Measurements from ENCODE around the gene ZMYND8. TPM values are rescaled to one million over a fixed set of nuclear protein-coding genes. Genes with fewer than 3 reads are reported as not detected.
A peak's percentile ranks its signal among the peaks of the same experiment; 100 is the strongest.
"Not testable (repeated sequence)": the region's sequence is repeated elsewhere in the genome, so short reads cannot be mapped to it uniquely, and the experiment has no call there.

The ZMYND8 gene
- total RNA-seq, 3 donors from 2014 or later, result 62.1 to 64.9 (median 62.1) TPM

DNA sequence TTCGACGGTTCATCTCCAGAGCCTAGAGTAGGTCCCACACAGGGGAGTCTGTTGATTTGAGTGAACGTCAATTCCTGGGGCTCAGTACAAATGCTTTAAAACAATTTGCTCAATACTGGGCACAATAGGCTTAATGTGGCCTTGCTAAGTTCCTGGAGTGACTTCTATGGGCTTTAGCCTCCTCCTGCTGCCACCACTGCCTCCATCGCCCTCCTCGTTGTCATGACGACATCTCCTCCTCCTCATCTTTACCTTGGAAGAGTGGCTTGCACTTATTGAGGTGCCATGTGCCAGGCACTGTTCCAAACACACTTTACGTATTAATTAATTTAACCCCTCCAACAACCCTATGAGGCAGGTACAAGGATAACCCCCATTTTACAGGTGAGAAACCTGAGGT is 11.8 kb upstream of the ZMYND8 start:
- Histone ChIP-seq H3K36me3 (ENCODE audit: low read depth) (no peaks in the 10 kb centered on the region), H3K9me3 (no peaks in the 10 kb centered on the region), H3K4me1 (ENCODE audit: low read depth) (no peaks in the 10 kb centered on the region), H3K4me3 (no peak overlapping the region)
- intact Hi-C loops (cut with DNase I, micrococcal nuclease), result no loop called here
- TF ChIP-seq, protein P1, sequence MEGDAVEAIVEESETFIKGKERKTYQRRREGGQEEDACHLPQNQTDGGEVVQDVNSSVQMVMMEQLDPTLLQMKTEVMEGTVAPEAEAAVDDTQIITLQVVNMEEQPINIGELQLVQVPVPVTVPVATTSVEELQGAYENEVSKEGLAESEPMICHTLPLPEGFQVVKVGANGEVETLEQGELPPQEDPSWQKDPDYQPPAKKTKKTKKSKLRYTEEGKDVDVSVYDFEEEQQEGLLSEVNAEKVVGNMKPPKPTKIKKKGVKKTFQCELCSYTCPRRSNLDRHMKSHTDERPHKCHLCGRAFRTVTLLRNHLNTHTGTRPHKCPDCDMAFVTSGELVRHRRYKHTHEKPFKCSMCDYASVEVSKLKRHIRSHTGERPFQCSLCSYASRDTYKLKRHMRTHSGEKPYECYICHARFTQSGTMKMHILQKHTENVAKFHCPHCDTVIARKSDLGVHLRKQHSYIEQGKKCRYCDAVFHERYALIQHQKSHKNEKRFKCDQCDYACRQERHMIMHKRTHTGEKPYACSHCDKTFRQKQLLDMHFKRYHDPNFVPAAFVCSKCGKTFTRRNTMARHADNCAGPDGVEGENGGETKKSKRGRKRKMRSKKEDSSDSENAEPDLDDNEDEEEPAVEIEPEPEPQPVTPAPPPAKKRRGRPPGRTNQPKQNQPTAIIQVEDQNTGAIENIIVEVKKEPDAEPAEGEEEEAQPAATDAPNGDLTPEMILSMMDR (IDR thresholded peaks at IDR 0.05), result no peak
- DNase-seq, result no peak
- no peak for ATAC-seq

DNA sequence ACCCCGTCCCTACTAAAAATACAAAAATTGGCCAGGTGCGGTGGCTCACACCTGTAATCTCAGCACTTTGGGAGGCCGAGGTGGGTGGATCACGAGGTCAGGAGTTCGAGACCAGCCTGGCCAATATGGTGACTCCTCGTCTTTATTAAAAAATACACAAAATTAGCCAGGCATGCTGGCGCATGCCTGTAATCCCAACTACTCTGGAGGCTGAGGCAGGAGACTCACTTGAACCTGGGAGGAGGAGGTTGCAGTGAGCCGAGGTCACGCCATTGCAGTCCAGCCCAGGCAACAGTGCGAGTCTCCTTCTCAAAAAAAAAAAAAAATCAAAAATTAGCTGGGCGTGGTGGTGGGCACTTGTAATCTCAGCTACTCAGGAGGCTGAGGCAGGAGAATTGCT is 9.8 kb upstream of the ZMYND8 start:
- H3K4me1 ChIP-seq (ENCODE audit: low read depth); intact Hi-C loops (cut with DNase I, micrococcal nuclease); H3K4me3 ChIP-seq; ATAC-seq; H3K9me3 ChIP-seq; H3K36me3 ChIP-seq (ENCODE audit: low read depth): not testable (repeated sequence)
- DNase-seq, result peak in 1 of 3 donors; percentile 5

DNA sequence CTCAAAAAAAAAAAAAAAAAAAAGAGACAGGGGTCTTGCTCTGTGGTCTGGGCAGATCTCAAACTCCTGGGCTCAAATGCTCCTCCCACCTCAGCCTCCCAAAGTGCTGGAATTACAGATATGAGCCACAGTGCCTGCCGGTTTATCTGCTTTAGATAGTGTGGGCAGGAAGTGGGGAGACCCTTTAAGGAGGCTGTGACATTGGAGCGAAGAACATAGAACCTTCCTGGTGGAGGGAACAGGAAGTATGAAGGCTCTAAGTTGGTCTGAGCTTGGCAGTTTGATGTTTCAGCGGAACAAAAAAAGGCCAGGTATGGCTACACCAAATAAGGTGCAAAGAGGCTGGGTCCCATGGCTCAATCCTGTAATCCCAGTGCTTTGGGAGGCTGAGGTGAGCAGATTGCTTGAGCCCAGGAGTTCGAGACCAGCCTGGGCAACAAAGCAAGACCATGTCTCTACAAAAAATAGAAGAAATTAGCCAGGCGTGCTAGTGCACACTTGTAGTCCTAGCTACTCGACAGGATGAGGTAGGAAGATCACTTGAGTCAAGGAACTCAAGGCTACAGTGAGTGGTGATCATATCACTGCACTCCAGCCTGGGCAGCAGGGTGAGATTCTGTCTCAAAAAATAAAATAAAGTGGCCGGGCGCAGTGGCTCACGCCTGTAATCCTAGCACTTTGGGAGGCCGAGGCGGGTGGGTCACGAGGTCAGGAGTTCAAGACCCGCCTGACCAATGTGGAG is 8.7 kb upstream of the ZMYND8 start:
- ATAC-seq (no peak), DNase-seq (no peak)
- TF ChIP-seq, protein P1 (IDR thresholded peaks at IDR 0.05), result no peak
- Histone ChIP-seq H3K36me3 (ENCODE audit: low read depth) (no peaks in the 10 kb centered on the region), H3K9me3 (no peaks in the 10 kb centered on the region), H3K4me1 (ENCODE audit: low read depth) (peaks cover 17% of the 10 kb centered on the region), H3K4me3 (no peak overlapping the region)
- intact Hi-C loops (cut with DNase I, micrococcal nuclease), result no loop called here

DNA sequence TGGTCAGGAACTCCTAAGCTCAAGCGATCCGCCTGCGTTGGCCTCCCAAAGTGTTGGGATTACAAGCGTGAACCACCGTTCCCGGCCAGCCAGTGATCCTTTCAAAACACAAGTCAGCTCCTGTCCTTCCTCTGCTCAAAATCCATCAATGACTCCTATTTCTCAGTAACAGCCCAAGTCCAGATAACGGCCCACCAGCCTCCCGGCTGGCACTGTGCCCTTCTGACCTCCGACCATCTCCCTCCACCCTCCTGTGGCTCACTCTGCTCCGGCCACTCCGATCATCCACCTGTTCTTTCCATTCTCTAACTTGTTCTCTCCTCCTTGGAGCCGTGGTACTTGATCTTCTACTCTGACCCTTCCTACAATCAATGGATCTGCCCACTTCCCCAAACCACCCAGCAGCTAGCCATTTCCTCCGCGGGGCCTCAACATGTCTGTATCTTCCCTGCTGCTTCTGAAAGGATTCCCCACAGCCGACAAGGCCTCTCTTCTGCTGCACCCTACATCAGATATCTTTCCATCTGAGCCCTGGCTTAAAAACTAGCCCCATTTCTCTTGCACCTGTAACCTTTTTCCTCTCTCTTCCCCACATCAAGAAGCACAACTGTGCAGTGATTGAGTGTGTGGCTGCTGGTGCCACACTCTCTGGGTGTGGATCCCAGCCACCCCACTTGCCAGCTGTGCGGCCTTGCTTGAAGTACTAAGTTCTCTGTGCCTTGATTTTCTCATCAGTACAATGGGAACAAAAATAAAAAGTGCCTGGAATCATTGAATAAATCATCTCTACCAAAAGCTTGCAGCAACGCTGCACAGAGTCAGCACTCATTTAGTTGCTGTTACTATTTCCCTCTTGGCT is 6.1 kb upstream of the ZMYND8 start:
- intact Hi-C loops (cut with DNase I, micrococcal nuclease), result no loop called here
- ATAC-seq, result no peak

DNA sequence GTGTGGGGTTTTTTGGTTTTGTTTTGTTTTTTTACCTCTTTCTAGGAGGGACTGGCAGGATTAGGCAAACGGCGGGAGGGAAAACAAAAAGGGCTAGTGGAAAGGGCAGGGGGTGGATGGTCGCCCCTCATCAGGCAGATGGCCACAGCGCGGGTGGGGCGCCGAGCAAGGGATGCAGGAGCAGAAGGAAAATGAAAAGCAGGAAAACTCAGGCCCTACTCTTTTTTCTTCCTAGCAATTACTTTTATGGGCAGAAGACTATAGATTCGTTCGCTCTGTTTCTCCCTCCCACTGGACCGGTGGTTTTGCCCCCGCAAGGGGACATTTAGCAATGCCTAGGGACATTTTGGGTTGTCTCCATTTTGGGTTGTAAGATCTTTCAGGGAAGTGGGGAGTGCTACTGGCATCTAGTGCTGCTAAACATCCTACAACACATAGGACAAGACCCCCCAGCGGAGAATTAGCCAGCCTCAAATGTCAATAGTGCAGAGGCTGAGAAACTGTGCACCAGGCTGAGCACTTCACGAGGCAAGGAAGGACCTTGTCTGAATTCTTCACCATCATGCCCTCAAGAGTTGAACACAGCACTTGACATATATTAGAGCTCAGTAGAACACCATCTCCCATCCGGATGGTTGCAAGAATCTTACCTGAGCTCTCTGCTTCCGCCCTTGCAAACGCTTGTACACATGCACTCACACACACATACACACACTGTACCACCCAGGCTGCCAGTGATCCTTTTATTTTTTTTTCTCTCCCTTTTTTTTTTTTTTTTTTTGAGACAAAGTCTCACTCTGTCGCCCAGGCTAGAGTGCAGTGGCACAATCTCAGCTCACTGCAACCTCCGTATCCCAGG is 4.8 kb upstream of the ZMYND8 start:
- H3K36me3 ChIP-seq (ENCODE audit: low read depth), result no peaks in the 10 kb centered on the region
- DNase-seq (peak in 2 of 3 donors; percentile 24 to 55), ATAC-seq (no peak)
- H3K9me3 ChIP-seq, result no peaks in the 10 kb centered on the region
- no peak overlapping the region for H3K4me3 ChIP-seq
- TF ChIP-seq, protein P1 (IDR thresholded peaks at IDR 0.05), result no peak
- H3K4me1 ChIP-seq (ENCODE audit: low read depth), result peaks cover 55% of the 10 kb centered on the region
- intact Hi-C loops (cut with DNase I, micrococcal nuclease), result no loop called here

More for the DNA sequence above, 6.1 kb upstream of the ZMYND8 start:
- no peak for DNase-seq
- Histone ChIP-seq H3K9me3 (no peaks in the 10 kb centered on the region), H3K36me3 (ENCODE audit: low read depth) (no peaks in the 10 kb centered on the region), H3K4me1 (ENCODE audit: low read depth) (peaks cover 43% of the 10 kb centered on the region), H3K4me3 (no peak overlapping the region)
- TF ChIP-seq, protein P1 (IDR thresholded peaks at IDR 0.05), result no peak
